SK-N-SH (cell line): ENCODE measurements around the gene SLC16A12. TPM values are rescaled to one million over a fixed set of nuclear protein-coding genes. Genes with fewer than 3 reads are reported as not detected.
A peak's percentile ranks its signal among the peaks of the same experiment; 100 is the strongest.

ENCODE experiments used
- CTCF ChIA-PET: fragments of 300-600, 350-600 bp; formaldehyde crosslinking; extraction: SDS; loops from one replicate; lab custom pipeline; 2021; lab: Yijun Ruan, JAX
- POLR2A ChIA-PET: fragments of 350-600 bp; sonication (Branson Sonifier 250); formaldehyde crosslinking; extraction: SDS; loops from one replicate; lab custom pipeline; 2020; ENCODE audit warnings: antibody characterized with exemption, inconsistent platforms; lab: Yijun Ruan, JAX
- DNase-seq: peaks from one replicate; pipeline ENCODE4 v3.0.0; 2012
- H2AFZ ChIP-seq: fragments of 200-600 bp; sonication (generic); 2 replicates; pipeline ENCODE4 v1.8.1; 2016; ENCODE audit warnings: antibody characterized with exemption, mild to moderate bottlenecking, low read depth
- H3F3A ChIP-seq: fragments of 200-600 bp; sonication (generic); replicated peaks from 2 replicates; pipeline ENCODE3; 2016; ENCODE audit warnings: antibody characterized with exemption, mild to moderate bottlenecking; ENCODE audit not compliant: insufficient read depth
- H3K27ac ChIP-seq, 2 experiments: fragments of 200-500 bp in 1 of 2; fragments of 200-600 bp in 1 of 2; sonication (Bioruptor generic) in 1 of 2; sonication (generic), shearing (Covaris generic) in 1 of 2; 2 replicates each; pipeline versions ENCODE4 v1.5.1 to v1.6.1; 2014 to 2016; ENCODE audit warnings: low read depth in 2 of 2, inconsistent platforms in 1 of 2, low read length in 1 of 2, mild to moderate bottlenecking in 1 of 2, mixed read lengths in 1 of 2
- H3K27me3 ChIP-seq: fragments of 200-600 bp; sonication (generic), shearing (Covaris generic); 2 replicates; pipeline ENCODE4 v1.6.1; 2016; ENCODE audit warnings: mixed run types; ENCODE audit not compliant: insufficient read depth
- H3K36me3 ChIP-seq, 2 experiments: fragments of 200-500 bp in 1 of 2; fragments of 200-600 bp in 1 of 2; sonication (Bioruptor generic) in 1 of 2; sonication (generic) in 1 of 2; replicated peaks in 1 of 2; 2 replicates each; pipeline versions ENCODE3 to v1.5.1; 2014 to 2016; ENCODE audit warnings: low read length in 1 of 2, mild to moderate bottlenecking in 1 of 2; ENCODE audit not compliant: insufficient read depth in 2 of 2, control insufficient read depth in 1 of 2
- H3K4me1 ChIP-seq, 2 experiments: fragments of 200-500 bp in 1 of 2; fragments of 200-600 bp in 1 of 2; sonication (Bioruptor generic) in 1 of 2; sonication (generic), shearing (Covaris generic) in 1 of 2; 2 replicates each; pipeline versions ENCODE4 v1.5.1 to v1.6.1; 2014 to 2016; ENCODE audit warnings: low read depth in 1 of 2, low read length in 1 of 2, mixed run types in 1 of 2; ENCODE audit not compliant: insufficient read depth in 2 of 2, control insufficient read depth in 1 of 2
- H3K4me2 ChIP-seq: fragments of 200-600 bp; sonication (generic), shearing (Covaris generic); 2 replicates; pipeline ENCODE4 v1.6.1; 2017; ENCODE audit warnings: mixed run types
- H3K4me3 ChIP-seq, 2 experiments: fragments of 200-500 bp in 1 of 2; fragments of 200-600 bp in 1 of 2; sonication (Bioruptor generic) in 1 of 2; sonication (generic), shearing (Covaris generic) in 1 of 2; 2 replicates each; pipeline versions ENCODE4 v1.5.1 to v1.8.1; 2014 to 2016; ENCODE audit warnings: low read depth in 2 of 2, inconsistent platforms in 1 of 2, low read length in 1 of 2, mild to moderate bottlenecking in 1 of 2, mixed read lengths in 1 of 2, moderate library complexity in 1 of 2
- H3K79me2 ChIP-seq: fragments of 200-600 bp; sonication (generic); 2 replicates; pipeline ENCODE4 v1.8.1; 2017; ENCODE audit warnings: mild to moderate bottlenecking; ENCODE audit not compliant: insufficient read depth
- H3K9ac ChIP-seq: fragments of 200-600 bp; sonication (generic); 2 replicates; pipeline ENCODE4 v1.6.1; 2017; ENCODE audit warnings: mixed run types
- H3K9me2 ChIP-seq: fragments of 200-600 bp; sonication (generic); 2 replicates; pipeline ENCODE4 v1.6.1; 2017; ENCODE audit warnings: mixed run types
- H3K9me3 ChIP-seq: fragments of 200-600 bp; sonication (generic); 2 replicates; pipeline ENCODE4 v1.6.1; 2017; ENCODE audit warnings: mixed run types, mild to moderate bottlenecking, moderate library complexity
- H4K20me1 ChIP-seq: fragments of 200-600 bp; sonication (generic); 2 replicates; pipeline ENCODE4 v1.6.1; 2017; ENCODE audit warnings: mild to moderate bottlenecking, mixed run types; ENCODE audit not compliant: insufficient read depth
- ELF1 ChIP-seq: IDR thresholded peaks from 2 replicates; pipeline ENCODE4 v1.4.0; 2012
- EP300 ChIP-seq, 2 experiments: IDR thresholded peaks; 2 replicates each; pipeline versions ENCODE4 v1.4.0 to v1.6.1; 2012; ENCODE audit warnings: borderline replicate concordance in 1 of 2, low read depth in 1 of 2, low read length in 1 of 2
- FOXJ3 ChIP-seq: sonication (generic); formaldehyde crosslinking; IDR thresholded peaks from 2 replicates; pipeline ENCODE4 v1.5.1; 2020; ENCODE audit warnings: mild to moderate bottlenecking, missing genetic modification reagents
- FOXM1 ChIP-seq: IDR thresholded peaks from 2 replicates; pipeline ENCODE4 v1.4.0; 2012; ENCODE audit warnings: low read depth, mild to moderate bottlenecking
- GATA2 ChIP-seq: sonication (generic); formaldehyde crosslinking; IDR thresholded peaks from 2 replicates; pipeline ENCODE4 v1.5.0; 2020; ENCODE audit warnings: mild to moderate bottlenecking, missing genetic modification reagents
- MXI1 ChIP-seq: IDR thresholded peaks from 2 replicates; pipeline ENCODE4 v1.6.1; 2012; ENCODE audit warnings: mild to moderate bottlenecking, low read depth, low read length, improper control_type of control experiment
- RCOR1 ChIP-seq: fragments of 150-350 bp; IDR thresholded peaks from 2 replicates; pipeline ENCODE4 v1.6.1; 2017; ENCODE audit warnings: antibody characterized with exemption, low read length
- RFX5 ChIP-seq: IDR thresholded peaks from 2 replicates; pipeline ENCODE4 v1.6.1; 2012; ENCODE audit warnings: mild to moderate bottlenecking, improper control_type of control experiment, low read length
- TCF12 ChIP-seq: IDR thresholded peaks from 2 replicates; pipeline ENCODE4 v1.4.0; 2012
- YY1 ChIP-seq: IDR thresholded peaks from 2 replicates; pipeline ENCODE4 v1.4.0; 2012; ENCODE audit warnings: low read depth, mild to moderate bottlenecking
- WGBS: methylation state at CpG from one replicate; pipeline ENCODE4 v1.1.6; 2017; ENCODE audit warnings: low lambda C conversion rate; 5-methylcytosine and 5-hydroxymethylcytosine counted together
- polyA plus RNA-seq, 3 experiments: library from polyadenylated mRNA; depleted of rRNA; stranded (reverse); fragments of >200 nt; gene quantifications; 2 replicates each; pipeline ENCODE4 v1.2.3, GENCODE V29; 2012
- TF ChIP-seq, protein P1 (sequence below): IDR thresholded peaks from 2 replicates; pipeline ENCODE4 v1.4.0; 2012; ENCODE audit warnings: low read depth
- TF ChIP-seq, protein P2 (sequence below): IDR thresholded peaks from 2 replicates; pipeline ENCODE4 v1.6.1; 2012; ENCODE audit warnings: mild to moderate bottlenecking, low read depth, low read length, moderate library complexity

Gene SLC16A12
- polyA plus RNA-seq, 1 of the 3 experiments (the other 2 are of a cell fraction): 0.13 TPM

DNA sequence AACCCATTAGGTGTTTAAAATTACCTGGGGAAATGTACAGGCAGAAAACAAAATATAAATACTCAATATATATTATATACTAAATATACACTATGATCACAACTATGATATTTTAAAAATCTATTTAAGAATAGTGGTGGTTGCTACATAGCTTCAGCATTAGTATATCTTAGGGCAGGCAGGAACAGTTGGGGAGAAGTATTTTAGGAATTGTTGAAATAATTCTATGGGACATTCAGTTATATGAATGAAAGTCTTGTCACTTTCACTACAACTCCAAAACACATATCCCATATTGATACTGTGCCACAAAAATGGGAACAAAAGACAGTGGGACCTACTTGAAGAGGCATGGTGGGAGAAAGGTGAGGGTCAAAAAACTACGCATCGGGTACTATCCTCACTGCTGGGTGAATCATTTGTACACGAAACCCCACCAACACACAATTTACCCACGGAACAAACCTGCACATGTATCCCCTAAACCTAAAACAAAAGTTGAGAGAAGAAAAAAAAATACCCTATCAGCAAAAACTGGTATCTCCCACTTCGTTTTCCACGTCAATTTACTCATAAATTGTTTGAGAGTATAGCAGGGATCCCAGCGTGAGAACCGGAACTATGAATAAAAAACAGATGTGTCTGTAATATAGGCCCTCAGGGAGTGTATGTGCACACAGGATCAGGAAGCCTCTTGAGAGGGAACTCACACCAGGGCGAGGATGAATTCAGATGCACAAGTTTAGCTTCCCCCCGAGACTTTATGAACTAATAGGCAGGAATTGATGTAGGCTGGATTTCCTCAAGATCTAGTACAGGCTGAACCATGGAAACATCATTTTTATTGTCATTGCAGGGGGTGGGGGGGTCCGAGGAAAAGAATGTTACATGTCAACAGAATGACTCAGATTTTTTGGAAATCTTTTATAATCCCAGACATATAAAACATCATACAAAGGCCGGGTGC is 16.2 kb downstream of the SLC16A12 start:
- Histone ChIP-seq H3K4me1 (peaks cover 21 to 27% of the 10 kb centered on the region in 2 experiments; a peak in 3 of 4 replicates), H3K27me3 (no peaks in the 10 kb centered on the region), H3K9me3 (no peaks in the 10 kb centered on the region), H3K36me3 (no peaks in the 10 kb centered on the region), H3F3A (peaks cover 15% of the 10 kb centered on the region), H2AFZ (no peak overlapping the region), H3K9me2 (no peaks in the 10 kb centered on the region), H3K27ac (peak overlapping the region in 1 of 2 experiments; percentile 56; a peak in 3 of 4 replicates), H3K9ac (no peak overlapping the region), H4K20me1 (no peaks in the 10 kb centered on the region), H3K4me2 (no peak overlapping the region), H3K4me3 (no peak overlapping the region), H3K79me2 (no peaks in the 10 kb centered on the region)
- WGBS: 61% methylated on average over 12 of the region's 12 CpGs
- TF ChIP-seq FOXJ3 (CRISPR knock-in tag) (no peak), GATA2 (peak; percentile 49; the same call in 1 of the 2 replicates), FOXM1 (no peak), TCF12 (peak; percentile 57), RFX5 (no peak), YY1 (no peak), MXI1 (no peak), RCOR1 (peak; percentile 52; the same call in 1 of the 2 replicates), EP300 (IDR thresholded peaks at IDR 0.05; ENCODE audit: borderline replicate concordance in 1 of 2, low read depth in 1 of 2, low read length in 1 of 2) (0 out of 4 replicates have a peak, but pooled peaks of 1 of the 2 experiments have one; percentile 32), ELF1 (no peak)
- TF ChIP-seq, protein P1, sequence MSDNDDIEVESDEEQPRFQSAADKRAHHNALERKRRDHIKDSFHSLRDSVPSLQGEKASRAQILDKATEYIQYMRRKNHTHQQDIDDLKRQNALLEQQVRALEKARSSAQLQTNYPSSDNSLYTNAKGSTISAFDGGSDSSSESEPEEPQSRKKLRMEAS: no peak
- TF ChIP-seq, protein P2, sequence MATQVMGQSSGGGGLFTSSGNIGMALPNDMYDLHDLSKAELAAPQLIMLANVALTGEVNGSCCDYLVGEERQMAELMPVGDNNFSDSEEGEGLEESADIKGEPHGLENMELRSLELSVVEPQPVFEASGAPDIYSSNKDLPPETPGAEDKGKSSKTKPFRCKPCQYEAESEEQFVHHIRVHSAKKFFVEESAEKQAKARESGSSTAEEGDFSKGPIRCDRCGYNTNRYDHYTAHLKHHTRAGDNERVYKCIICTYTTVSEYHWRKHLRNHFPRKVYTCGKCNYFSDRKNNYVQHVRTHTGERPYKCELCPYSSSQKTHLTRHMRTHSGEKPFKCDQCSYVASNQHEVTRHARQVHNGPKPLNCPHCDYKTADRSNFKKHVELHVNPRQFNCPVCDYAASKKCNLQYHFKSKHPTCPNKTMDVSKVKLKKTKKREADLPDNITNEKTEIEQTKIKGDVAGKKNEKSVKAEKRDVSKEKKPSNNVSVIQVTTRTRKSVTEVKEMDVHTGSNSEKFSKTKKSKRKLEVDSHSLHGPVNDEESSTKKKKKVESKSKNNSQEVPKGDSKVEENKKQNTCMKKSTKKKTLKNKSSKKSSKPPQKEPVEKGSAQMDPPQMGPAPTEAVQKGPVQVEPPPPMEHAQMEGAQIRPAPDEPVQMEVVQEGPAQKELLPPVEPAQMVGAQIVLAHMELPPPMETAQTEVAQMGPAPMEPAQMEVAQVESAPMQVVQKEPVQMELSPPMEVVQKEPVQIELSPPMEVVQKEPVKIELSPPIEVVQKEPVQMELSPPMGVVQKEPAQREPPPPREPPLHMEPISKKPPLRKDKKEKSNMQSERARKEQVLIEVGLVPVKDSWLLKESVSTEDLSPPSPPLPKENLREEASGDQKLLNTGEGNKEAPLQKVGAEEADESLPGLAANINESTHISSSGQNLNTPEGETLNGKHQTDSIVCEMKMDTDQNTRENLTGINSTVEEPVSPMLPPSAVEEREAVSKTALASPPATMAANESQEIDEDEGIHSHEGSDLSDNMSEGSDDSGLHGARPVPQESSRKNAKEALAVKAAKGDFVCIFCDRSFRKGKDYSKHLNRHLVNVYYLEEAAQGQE: no peak
- DNase-seq: peak; percentile 73
- ChIA-PET CTCF (interaction anchor here (1.0 kb wide), 1 partner anchor 150 kb away, joined by 3 read pairs; no protein-coding TSS in a partner anchor), POLR2A (interaction anchor here (0.6 kb wide), 1 partner anchor 74 kb away, joined by 3 read pairs; no protein-coding TSS in a partner anchor)
